PFSK-1 (cell line): Measurements from ENCODE around the gene EFCAB10.
A peak's percentile ranks its signal among the peaks of the same experiment; 100 is the strongest.

Experiments used
- FOXP2 ChIP-seq: optimal IDR thresholded peaks from 2 replicates; pipeline ENCODE3; 2011; ENCODE audit warnings: borderline replicate concordance, control low read depth, inconsistent platforms; ENCODE audit not compliant: insufficient read depth; ENCODE audit errors: extremely low read length, extremely low read depth
- POLR2AphosphoS5 ChIP-seq: IDR thresholded peaks from 2 replicates; pipeline ENCODE4 v1.6.1; 2012; ENCODE audit warnings: low read depth, mild to moderate bottlenecking, control low read depth, low read length, moderate library complexity
- REST ChIP-seq, 2 experiments: IDR thresholded peaks; 2 replicates each; pipeline versions ENCODE4 v1.6.1 to v1.8.0; 2011 to 2012; ENCODE audit warnings: low read depth in 2 of 2, low read length in 2 of 2, control low read depth in 1 of 2, inconsistent platforms in 1 of 2, mild to moderate bottlenecking in 1 of 2, moderate library complexity in 1 of 2; ENCODE audit not compliant: insufficient read depth in 1 of 2
- SIN3A ChIP-seq: IDR thresholded peaks from 2 replicates; pipeline ENCODE4 v1.6.1; 2012; ENCODE audit warnings: mild to moderate bottlenecking, low read length, moderate library complexity, borderline replicate concordance; ENCODE audit not compliant: insufficient read depth
- TAF1 ChIP-seq: IDR thresholded peaks from 2 replicates; pipeline ENCODE4 v1.6.1; 2012; ENCODE audit warnings: low read length, control low read depth, borderline replicate concordance; ENCODE audit not compliant: insufficient read depth

Gene EFCAB10

DNA sequence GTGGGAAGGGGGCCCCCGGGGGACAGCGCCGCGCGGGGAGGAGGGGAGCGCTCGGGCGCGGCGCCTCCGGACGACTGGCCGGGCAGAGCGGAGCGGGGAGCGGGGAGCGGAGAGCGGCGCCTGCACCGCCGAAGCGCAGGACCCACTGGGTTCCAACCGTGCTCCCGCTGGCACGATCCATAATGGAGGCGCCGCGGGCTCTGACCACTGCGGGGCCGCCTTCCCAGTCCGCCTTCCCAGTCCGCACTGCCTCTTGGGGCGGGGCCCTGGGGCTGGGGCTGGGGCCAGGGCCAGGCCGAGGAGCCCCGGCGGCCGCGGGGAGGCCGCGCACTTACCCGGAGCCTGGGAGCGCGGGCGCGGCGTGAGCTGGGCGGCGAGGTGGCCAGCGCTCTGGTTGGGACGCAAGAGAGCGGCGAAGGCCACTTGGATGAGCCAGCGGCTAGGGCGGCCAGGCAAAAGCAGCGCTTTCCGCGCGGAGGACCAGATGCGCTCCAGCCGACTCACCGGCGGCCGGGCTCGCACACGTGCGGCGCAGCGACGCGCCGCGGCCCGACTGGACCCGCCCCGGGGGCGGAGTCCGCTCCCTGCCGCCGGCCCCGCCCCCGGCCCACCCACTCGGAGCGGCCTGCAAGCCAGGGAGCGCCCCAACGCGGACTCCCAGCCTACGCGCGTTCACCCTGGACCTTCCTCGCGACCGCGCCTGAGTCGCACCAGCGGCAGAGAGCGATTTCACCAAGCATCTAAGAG is 59.4 kb downstream of the EFCAB10 start, which contains the start of gene PUS7:
Gene PUS7 (minus strand): TSS at position 555 of the 747 bp plus-strand sequence. CDS start 13,759 bp downstream, outside the sequence.
- TF ChIP-seq REST (IDR thresholded peaks at IDR 0.05; ENCODE audit: insufficient read depth in 1 of 2, low read depth in 2 of 2, low read length in 2 of 2): no peak
- TF ChIP-seq POLR2AphosphoS5: peak; percentile 79
- TF ChIP-seq FOXP2: peak; percentile 50
- TF ChIP-seq SIN3A: no peak
- TF ChIP-seq TAF1: peak; percentile 79; the same call in 1 of the 2 replicates

- TF ChIP-seq REST (IDR thresholded peaks at IDR 0.05; ENCODE audit: insufficient read depth in 1 of 2, low read depth in 2 of 2, low read length in 2 of 2): no peak
- 0 out of 2 replicates have a peak, but pooled peaks have one; percentile 17 for TF ChIP-seq SIN3A
Measured at GRCh38 chr7:105521027-105521716, 60.1 kb downstream of the EFCAB10 start.

DNA sequence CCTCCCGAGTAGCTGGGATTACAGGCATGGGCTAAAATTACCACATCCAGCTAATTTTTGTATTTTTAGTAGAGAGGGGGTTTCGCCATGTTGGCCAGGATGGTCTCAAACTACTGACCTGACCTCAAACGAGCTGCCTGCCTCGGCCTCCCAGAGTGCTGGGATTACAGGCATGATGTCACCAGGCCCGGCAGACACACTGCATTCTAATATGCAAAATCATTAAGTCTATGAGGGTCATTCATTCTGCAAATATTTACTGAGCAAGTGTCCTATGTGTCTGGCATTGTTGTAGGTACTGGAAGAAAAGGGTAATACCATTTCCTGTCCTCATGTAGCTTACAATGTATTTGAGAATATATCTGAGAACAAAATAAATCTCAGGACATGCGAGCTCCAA is 61.9 kb downstream of the EFCAB10 start:
- TF ChIP-seq POLR2AphosphoS5 (no peak), SIN3A (no peak), TAF1 (no peak), FOXP2 (no peak), REST (IDR thresholded peaks at IDR 0.05; ENCODE audit: insufficient read depth in 1 of 2, low read depth in 2 of 2, low read length in 2 of 2) (no peak)
